Esophagus muscularis mucosa (tissue), 4 donors: ENCODE data around the gene ISG20. TPM values are rescaled to one million over a fixed set of nuclear protein-coding genes. Genes with fewer than 3 reads are reported as not detected.

Source experiments
- DNase-seq: peaks from one replicate; pipeline ENCODE4 v3.0.0-alpha.2; 2017; ENCODE audit errors: extremely low spot score
- H3K27ac ChIP-seq, 4 donors: fragments of 200-600 bp; sonication (generic); replicated peaks in 1 of 4; 1 replicate in 3 of 4; 2 replicates in 1 of 4; pipeline ENCODE4 v1.5.1; 2016 to 2019; ENCODE audit warnings: mild to moderate bottlenecking in 1 of 4
- H3K27me3 ChIP-seq, 4 donors: fragments of 200-600 bp; sonication (generic); one replicate each; pipeline versions ENCODE4 v1.5.1 to v1.6.0; 2016 to 2019
- H3K36me3 ChIP-seq, 4 donors: fragments of 200-600 bp; sonication (generic); one replicate each; pipeline ENCODE4 v1.5.1; 2016 to 2019
- H3K4me1 ChIP-seq, 4 donors: fragments of 200-600 bp; sonication (generic); one replicate each; pipeline ENCODE4 v1.5.1; 2016 to 2019
- H3K4me3 ChIP-seq, 4 donors: fragments of 200-600 bp; sonication (generic); 1 replicate in 2 of 4; 2 replicates in 2 of 4; pipeline ENCODE4 v1.5.1; 2016 to 2019; ENCODE audit warnings: mild to moderate bottlenecking in 4 of 4, moderate library complexity in 1 of 4
- H3K9me3 ChIP-seq, 4 donors: fragments of 200-600 bp; sonication (generic); 1 replicate in 3 of 4; 2 replicates in 1 of 4; pipeline ENCODE4 v1.5.1; 2016 to 2019
- EP300 ChIP-seq: sonication (generic); formaldehyde crosslinking; IDR thresholded peaks from one replicate; pipeline ENCODE4 v1.6.1; 2017; ENCODE audit warnings: antibody characterized with exemption
- POLR2A ChIP-seq: fragments of 450-650 bp; IDR thresholded peaks from one replicate; pipeline ENCODE4 v1.6.1; 2017; ENCODE audit warnings: antibody characterized with exemption, moderate library complexity, mild to moderate bottlenecking, low read depth
- POLR2AphosphoS5 ChIP-seq, 2 donors: sonication (generic); formaldehyde crosslinking; IDR thresholded peaks; one replicate each; pipeline ENCODE4 v1.6.1; 2017; ENCODE audit warnings: antibody characterized with exemption in 2 of 2
- WGBS: methylation state at CpG from one replicate; pipeline ENCODE4 v1.1.5; 2018; 5-methylcytosine and 5-hydroxymethylcytosine counted together
- intact Hi-C: fragments of 100-400 bp; cut with DNase I; formaldehyde crosslinking; loops from one replicate; pipeline ENCODE4 v1.15.1; 2023
- total RNA-seq, 4 donors: library from RNA; depleted of rRNA; stranded (reverse); fragments of >200 nt; gene quantifications; one replicate each; pipeline versions ENCODE4 v1.1.0 to v1.2.1, GENCODE V29; 2016
- TF ChIP-seq, protein P1 (sequence below), 3 experiments: fragments of 200-600 bp in 2 of 3; fragments of 450-650 bp in 1 of 3; sonication (generic) in 2 of 3; IDR thresholded peaks; one replicate each; pipeline ENCODE4 v1.5.1; 2017 to 2019; ENCODE audit warnings: antibody characterized with exemption in 3 of 3, mild to moderate bottlenecking in 2 of 3, moderate library complexity in 1 of 3

The ISG20 gene
- total RNA-seq, 4 donors from 2014 or later: 6.1 to 21.2 (median 9.8) TPM

DNA sequence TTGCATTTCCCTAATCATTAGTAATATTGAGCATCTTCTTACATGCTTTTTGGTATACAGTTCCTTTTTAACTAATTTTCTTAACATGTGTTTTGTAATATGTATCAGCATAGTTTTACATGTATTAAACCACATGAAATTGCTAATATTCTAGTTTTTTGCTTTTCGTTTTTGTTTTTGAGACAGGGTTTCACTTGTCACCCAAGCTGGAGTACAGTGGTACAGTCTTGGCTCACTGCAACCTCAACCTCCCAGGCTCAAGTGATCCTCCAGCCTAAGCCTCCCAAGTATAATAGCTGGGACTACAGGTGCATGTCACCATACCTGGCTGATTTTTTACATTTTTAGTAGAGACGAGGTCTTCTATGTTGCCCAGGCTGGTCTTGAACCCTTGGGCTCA, 4.4 kb upstream of the ISG20 start:
- no peak overlapping the region for H3K27ac ChIP-seq
- intact Hi-C loops: no loop called here
- no peak overlapping the region for H3K4me3 ChIP-seq
- no peak for TF ChIP-seq POLR2A
- TF ChIP-seq EP300: no peak
- TF ChIP-seq, protein P1, sequence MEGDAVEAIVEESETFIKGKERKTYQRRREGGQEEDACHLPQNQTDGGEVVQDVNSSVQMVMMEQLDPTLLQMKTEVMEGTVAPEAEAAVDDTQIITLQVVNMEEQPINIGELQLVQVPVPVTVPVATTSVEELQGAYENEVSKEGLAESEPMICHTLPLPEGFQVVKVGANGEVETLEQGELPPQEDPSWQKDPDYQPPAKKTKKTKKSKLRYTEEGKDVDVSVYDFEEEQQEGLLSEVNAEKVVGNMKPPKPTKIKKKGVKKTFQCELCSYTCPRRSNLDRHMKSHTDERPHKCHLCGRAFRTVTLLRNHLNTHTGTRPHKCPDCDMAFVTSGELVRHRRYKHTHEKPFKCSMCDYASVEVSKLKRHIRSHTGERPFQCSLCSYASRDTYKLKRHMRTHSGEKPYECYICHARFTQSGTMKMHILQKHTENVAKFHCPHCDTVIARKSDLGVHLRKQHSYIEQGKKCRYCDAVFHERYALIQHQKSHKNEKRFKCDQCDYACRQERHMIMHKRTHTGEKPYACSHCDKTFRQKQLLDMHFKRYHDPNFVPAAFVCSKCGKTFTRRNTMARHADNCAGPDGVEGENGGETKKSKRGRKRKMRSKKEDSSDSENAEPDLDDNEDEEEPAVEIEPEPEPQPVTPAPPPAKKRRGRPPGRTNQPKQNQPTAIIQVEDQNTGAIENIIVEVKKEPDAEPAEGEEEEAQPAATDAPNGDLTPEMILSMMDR (IDR thresholded peaks at IDR 0.05): no peak
- TF ChIP-seq POLR2AphosphoS5 (IDR thresholded peaks at IDR 0.05): no peak
- H3K27me3 ChIP-seq: no peaks in the 10 kb centered on the region
- peaks cover 19 to 30% (median 26%) of the 10 kb centered on the region in 4 donors for H3K4me1 ChIP-seq
- H3K36me3 ChIP-seq: peaks cover 9 to 36% (median 26%) of the 10 kb centered on the region in 4 donors
- no peaks in the 10 kb centered on the region for H3K9me3 ChIP-seq
- no peak for DNase-seq
- WGBS: 90% methylated on average over 2 of the region's 2 CpGs

DNA sequence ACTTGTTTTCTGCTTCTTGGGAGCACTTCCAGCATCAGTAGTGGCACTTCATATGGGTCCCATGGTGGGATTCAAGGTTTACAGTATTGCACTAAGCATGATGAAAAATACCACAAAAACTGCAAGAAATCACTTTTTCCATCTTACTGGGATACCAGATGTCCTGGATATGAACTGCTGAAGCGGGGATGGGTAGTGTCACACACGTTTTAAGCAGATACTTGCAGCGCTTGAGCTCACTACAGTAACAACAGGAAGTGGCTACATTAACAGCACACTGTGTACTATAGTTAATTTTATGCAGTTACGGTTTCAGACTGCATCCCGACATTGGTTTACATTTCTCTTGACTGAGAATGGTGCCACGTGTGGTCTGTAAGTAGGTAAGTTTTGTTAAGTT, 3.5 kb upstream of the ISG20 start:
- Histone ChIP-seq H3K4me3 (no peak overlapping the region), H3K27me3 (no peaks in the 10 kb centered on the region), H3K27ac (no peak overlapping the region), H3K9me3 (no peaks in the 10 kb centered on the region), H3K4me1 (peaks cover 22 to 29% (median 27%) of the 10 kb centered on the region in 4 donors), H3K36me3 (peaks cover 2 to 27% (median 18%) of the 10 kb centered on the region in 4 donors)
- TF ChIP-seq POLR2AphosphoS5 (IDR thresholded peaks at IDR 0.05) (no peak), POLR2A (no peak), EP300 (no peak)
- TF ChIP-seq, protein P1 (IDR thresholded peaks at IDR 0.05): no peak
- 60% methylated on average over 6 of the region's 6 CpGs for WGBS
- intact Hi-C loops: no loop called here
- no peak for DNase-seq

- intact Hi-C loops: no loop called here
- peaks cover 0 to 20% (median 10%) of the 10 kb centered on the region in 4 donors for H3K36me3 ChIP-seq
- 89% methylated on average over 10 of the region's 11 CpGs for WGBS
- peak overlapping the region in 2 of 4 donors; percentile 25 to 55 for H3K27ac ChIP-seq
- no peaks in the 10 kb centered on the region for H3K9me3 ChIP-seq
- no peak overlapping the region for H3K4me3 ChIP-seq
- TF ChIP-seq POLR2AphosphoS5 (IDR thresholded peaks at IDR 0.05) (peak in 1 of 2 donors; percentile 16), POLR2A (no peak)
- no peaks in the 10 kb centered on the region for H3K27me3 ChIP-seq
- DNase-seq: no peak
- peaks cover 20 to 29% (median 23%) of the 10 kb centered on the region in 4 donors for H3K4me1 ChIP-seq
Measured at GRCh38 chr15:88636050-88636449, 2.8 kb upstream of the ISG20 start.

GRCh38 chr15:88636654-88637053, 2.2 kb upstream of the ISG20 start:
- Histone ChIP-seq H3K4me1 (peaks cover 20 to 29% (median 23%) of the 10 kb centered on the region in 4 donors), H3K27ac (peak overlapping the region in 2 of 4 donors; percentile 25 to 55), H3K36me3 (peaks cover 0 to 14% (median 5%) of the 10 kb centered on the region in 4 donors), H3K27me3 (no peaks in the 10 kb centered on the region), H3K4me3 (no peak overlapping the region), H3K9me3 (no peaks in the 10 kb centered on the region)
- WGBS: 87% methylated on average over 5 of the region's 5 CpGs
- TF ChIP-seq POLR2A: no peak
- TF ChIP-seq POLR2AphosphoS5 (IDR thresholded peaks at IDR 0.05): no peak
- no peak for TF ChIP-seq EP300
- TF ChIP-seq, protein P1 (IDR thresholded peaks at IDR 0.05): no peak
- intact Hi-C loops: no loop called here
- DNase-seq: no peak

GRCh38 chr15:88637436-88637835, 1.4 kb upstream of the ISG20 start:
- Histone ChIP-seq H3K27me3 (no peaks in the 10 kb centered on the region), H3K4me3 (no peak overlapping the region), H3K36me3 (peaks cover 0 to 6% (median 2%) of the 10 kb centered on the region in 4 donors), H3K9me3 (no peaks in the 10 kb centered on the region), H3K4me1 (peaks cover 20 to 29% (median 23%) of the 10 kb centered on the region in 4 donors), H3K27ac (peak overlapping the region; percentile 80 to 89 (median 84))
- DNase-seq: no peak
- intact Hi-C loops: no loop called here
- 86% methylated on average over 7 of the region's 7 CpGs for WGBS
- TF ChIP-seq POLR2A: no peak
- TF ChIP-seq EP300: no peak
- TF ChIP-seq POLR2AphosphoS5 (IDR thresholded peaks at IDR 0.05): no peak
- TF ChIP-seq, protein P1 (IDR thresholded peaks at IDR 0.05): no peak
